Neuron (in vitro differentiated cells): ENCODE measurements around the gene AATK.

ENCODE experiments used
- H2AFZ ChIP-seq: one replicate; pipeline ENCODE4 v1.6.1; 2013; ENCODE audit warnings: low read depth, mild to moderate bottlenecking, inconsistent platforms, low read length, moderate library complexity
- H3K27me3 ChIP-seq: one replicate; pipeline ENCODE4 v1.6.1; 2013; ENCODE audit warnings: low read length; ENCODE audit not compliant: insufficient read depth
- H3K36me3 ChIP-seq: one replicate; pipeline ENCODE4 v1.6.1; 2013; ENCODE audit warnings: low read length; ENCODE audit not compliant: insufficient read depth
- H3K4me1 ChIP-seq: one replicate; pipeline ENCODE4 v1.6.1; 2013; ENCODE audit warnings: low read length; ENCODE audit not compliant: insufficient read depth
- H3K4me3 ChIP-seq: 2 replicates; pipeline ENCODE4 v1.5.1; 2013; ENCODE audit warnings: mild to moderate bottlenecking, low read length, moderate library complexity
- H3K9me3 ChIP-seq: one replicate; pipeline ENCODE4 v1.6.1; 2013; ENCODE audit warnings: low read length

The AATK gene

GRCh38 chr17:81091774-81092517 is 74.1 kb downstream of the AATK start:
- H3K27me3 ChIP-seq, result no peaks in the 10 kb centered on the region
- peaks cover 58% of the 10 kb centered on the region for H3K4me1 ChIP-seq
- H3K4me3 ChIP-seq, result no peak overlapping the region
- H3K9me3 ChIP-seq, result no peaks in the 10 kb centered on the region
- no peak overlapping the region for H2AFZ ChIP-seq
- H3K36me3 ChIP-seq, result peaks cover 23% of the 10 kb centered on the region

- H3K4me1 ChIP-seq, result peaks cover 50% of the 10 kb centered on the region
- no peaks in the 10 kb centered on the region for H3K27me3 ChIP-seq
- H3K4me3 ChIP-seq, result no peak overlapping the region
- H3K9me3 ChIP-seq, result no peaks in the 10 kb centered on the region
- H3K36me3 ChIP-seq, result peaks cover 31% of the 10 kb centered on the region
- H2AFZ ChIP-seq, result no peak overlapping the region
These were observed 74.9 kb downstream of the AATK start for GRCh38 chr17:81091154-81091553.

GRCh38 chr17:81090361-81091136 is 75.5 kb downstream of the AATK start:
- Histone ChIP-seq H3K36me3 (peaks cover 34% of the 10 kb centered on the region), H3K27me3 (no peaks in the 10 kb centered on the region), H2AFZ (no peak overlapping the region), H3K4me1 (peaks cover 44% of the 10 kb centered on the region), H3K9me3 (no peaks in the 10 kb centered on the region), H3K4me3 (no peak overlapping the region)

GRCh38 chr17:81086789-81087551 is 79.1 kb downstream of the AATK start:
- Histone ChIP-seq H3K9me3 (no peaks in the 10 kb centered on the region), H2AFZ (no peak overlapping the region), H3K36me3 (peaks cover 48% of the 10 kb centered on the region), H3K27me3 (no peaks in the 10 kb centered on the region), H3K4me1 (peaks cover 12% of the 10 kb centered on the region), H3K4me3 (no peak overlapping the region)

- no peaks in the 10 kb centered on the region for H3K27me3 ChIP-seq
- H2AFZ ChIP-seq, result no peak overlapping the region
- H3K4me1 ChIP-seq, result peaks cover 3% of the 10 kb centered on the region
- no peak overlapping the region for H3K4me3 ChIP-seq
- no peaks in the 10 kb centered on the region for H3K9me3 ChIP-seq
- H3K36me3 ChIP-seq, result peaks cover 58% of the 10 kb centered on the region
These were observed 80.6 kb downstream of the AATK start for GRCh38 chr17:81085420-81085911.

- Histone ChIP-seq H3K27me3 (no peaks in the 10 kb centered on the region), H3K36me3 (peaks cover 63% of the 10 kb centered on the region), H3K9me3 (no peaks in the 10 kb centered on the region), H3K4me3 (no peak overlapping the region), H3K4me1 (no peaks in the 10 kb centered on the region), H2AFZ (no peak overlapping the region)
These were observed 81.2 kb downstream of the AATK start for GRCh38 chr17:81084680-81085419.

- Histone ChIP-seq H3K4me3 (no peak overlapping the region), H3K4me1 (no peaks in the 10 kb centered on the region), H2AFZ (no peak overlapping the region), H3K27me3 (no peaks in the 10 kb centered on the region), H3K36me3 (peaks cover 66% of the 10 kb centered on the region), H3K9me3 (no peaks in the 10 kb centered on the region)
These were observed 82.8 kb downstream of the AATK start for GRCh38 chr17:81083125-81083765.

- H3K36me3 ChIP-seq, result peaks cover 57% of the 10 kb centered on the region
- no peak overlapping the region for H3K4me3 ChIP-seq
- H3K4me1 ChIP-seq, result no peaks in the 10 kb centered on the region
- no peaks in the 10 kb centered on the region for H3K9me3 ChIP-seq
- no peak overlapping the region for H2AFZ ChIP-seq
- no peaks in the 10 kb centered on the region for H3K27me3 ChIP-seq
These were observed 83.6 kb downstream of the AATK start for GRCh38 chr17:81082177-81083073.

GRCh38 chr17:81081222-81082176 is 84.5 kb downstream of the AATK start:
- H3K4me3 ChIP-seq, result no peak overlapping the region
- no peak overlapping the region for H2AFZ ChIP-seq
- H3K4me1 ChIP-seq, result no peaks in the 10 kb centered on the region
- H3K9me3 ChIP-seq, result no peaks in the 10 kb centered on the region
- peaks cover 53% of the 10 kb centered on the region for H3K36me3 ChIP-seq
- no peaks in the 10 kb centered on the region for H3K27me3 ChIP-seq

- Histone ChIP-seq H3K4me1 (no peaks in the 10 kb centered on the region), H3K4me3 (no peak overlapping the region), H3K27me3 (no peaks in the 10 kb centered on the region), H2AFZ (no peak overlapping the region), H3K36me3 (peaks cover 40% of the 10 kb centered on the region), H3K9me3 (no peaks in the 10 kb centered on the region)
These were observed 86.0 kb downstream of the AATK start for GRCh38 chr17:81080019-81080418.
